HPDE6-E6E7 (cell line): ENCODE data around the gene ELOVL6.
"Not testable (repeated sequence)": the region's sequence is repeated elsewhere in the genome, so short reads cannot be mapped to it uniquely, and the experiment has no call there.

Source experiments
- DNase-seq: peaks from one replicate; pipeline ENCODE4 v3.0.0; 2011; ENCODE audit warnings: missing footprints; ENCODE audit errors: extremely low spot score

ELOVL6 gene

DNA sequence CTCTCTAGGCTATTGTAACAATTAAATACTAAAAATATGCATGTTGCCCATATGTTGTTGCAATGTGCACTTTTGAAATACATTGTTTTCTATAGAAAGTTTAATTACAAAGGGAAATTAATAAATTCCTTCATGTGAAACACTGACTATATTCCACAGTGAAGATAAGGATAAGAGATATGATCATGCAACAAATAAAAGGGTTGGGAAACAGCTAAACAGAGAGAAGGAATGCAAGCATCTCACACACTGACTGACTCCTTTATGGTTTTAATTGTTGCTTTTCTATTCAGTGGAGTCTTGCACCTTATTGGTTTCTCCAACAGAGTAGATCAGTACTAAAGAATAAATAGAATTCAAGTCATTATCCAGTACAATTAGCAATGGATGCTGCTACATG lies 37.8 kb downstream of the ELOVL6 start:
- no peak for DNase-seq

DNA sequence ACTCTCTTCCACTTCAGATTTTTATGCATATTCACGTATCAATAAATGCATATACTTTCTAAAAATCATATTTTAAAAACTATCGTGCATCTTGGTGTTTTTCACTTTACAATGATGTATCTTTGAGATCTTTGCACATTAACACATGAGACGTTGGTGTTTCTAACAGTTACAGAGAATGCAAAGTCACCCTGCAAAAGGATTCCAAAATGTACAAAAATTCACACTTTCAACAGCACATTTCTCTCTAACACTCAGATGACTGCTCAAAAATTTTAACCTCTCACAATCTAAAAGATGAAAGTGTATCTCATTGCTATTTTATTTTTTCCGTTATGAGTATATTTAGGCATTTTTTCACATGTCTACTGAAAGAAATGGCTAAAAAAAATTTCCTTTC lies 38.9 kb downstream of the ELOVL6 start:
- DNase-seq, result no peak

DNA sequence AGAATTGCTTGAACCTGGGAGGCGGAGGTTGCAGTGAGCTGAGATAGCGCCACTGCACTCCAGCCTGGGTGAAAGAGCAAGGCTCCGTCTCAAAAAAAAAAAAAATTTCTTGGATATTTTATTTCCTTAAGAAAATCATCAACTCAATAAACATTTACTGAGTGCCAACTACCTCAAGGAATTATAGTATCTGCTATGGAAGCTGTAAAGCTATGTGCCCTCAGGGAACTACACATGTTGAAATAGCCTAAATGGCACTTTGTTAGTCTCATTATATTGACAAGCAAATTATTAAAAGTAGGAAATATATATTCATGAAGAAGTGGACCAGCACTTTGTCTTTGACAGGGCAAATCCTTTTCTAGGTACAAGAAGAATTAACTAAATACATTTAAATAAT lies 40.8 kb downstream of the ELOVL6 start:
- DNase-seq, result no peak

DNA sequence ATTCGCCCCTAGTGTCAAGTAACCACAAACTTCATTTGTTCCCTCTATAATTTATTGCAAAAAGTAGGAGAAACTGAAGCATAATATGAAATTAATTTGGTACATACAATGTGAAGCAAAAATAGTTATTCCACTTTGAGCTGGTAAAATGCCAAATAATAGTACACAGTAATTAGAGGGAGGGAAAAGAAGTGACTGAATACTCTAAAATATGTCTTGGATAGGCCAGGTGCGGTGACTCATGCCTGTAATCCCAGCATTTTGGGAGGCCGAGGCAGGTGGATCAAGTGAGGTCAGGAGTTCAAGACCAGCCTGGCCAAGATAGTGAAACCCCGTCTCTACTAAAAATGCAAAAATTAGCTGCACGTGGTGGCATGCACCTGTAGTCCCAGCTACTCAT lies 41.2 kb downstream of the ELOVL6 start:
- DNase-seq, result not testable (repeated sequence)

DNA sequence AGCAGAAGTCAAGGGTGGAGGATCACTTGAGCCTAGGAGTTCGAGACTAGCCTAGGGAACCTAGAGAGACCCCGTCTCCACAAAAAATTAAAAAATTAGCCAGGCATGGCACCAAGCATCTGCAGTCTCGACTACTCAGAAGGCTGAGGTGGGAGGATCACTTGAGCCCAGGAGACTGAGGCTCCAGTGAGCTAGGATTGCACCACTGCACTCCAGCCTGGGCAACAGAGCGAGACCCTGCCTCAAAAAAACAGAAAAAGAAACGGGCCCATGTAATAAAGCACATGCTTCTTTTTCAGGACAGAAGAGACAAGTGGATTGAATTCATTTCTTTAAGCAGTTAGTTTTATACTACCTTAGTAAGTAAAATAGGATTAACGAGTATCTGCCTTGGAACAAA lies 42.0 kb downstream of the ELOVL6 start:
- no peak for DNase-seq

DNA sequence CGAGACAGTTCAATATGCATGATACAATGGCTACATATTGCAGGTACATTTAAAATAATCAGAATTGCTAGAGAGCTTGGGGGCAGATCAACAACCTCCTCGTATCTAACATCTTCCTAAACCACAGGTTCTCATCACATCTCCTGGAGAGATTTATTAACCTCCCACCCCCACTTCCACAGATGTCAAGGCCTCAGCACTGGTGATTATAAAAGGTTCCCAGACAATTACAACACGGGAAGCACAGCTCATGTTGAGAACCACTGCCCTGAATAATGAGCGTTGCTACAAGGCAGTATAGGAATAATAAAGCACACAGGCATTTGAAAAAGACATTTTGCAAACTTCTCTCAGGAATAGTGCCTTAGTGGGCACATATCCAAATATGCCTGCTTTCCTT lies 42.8 kb downstream of the ELOVL6 start:
- DNase-seq, result no peak

DNA sequence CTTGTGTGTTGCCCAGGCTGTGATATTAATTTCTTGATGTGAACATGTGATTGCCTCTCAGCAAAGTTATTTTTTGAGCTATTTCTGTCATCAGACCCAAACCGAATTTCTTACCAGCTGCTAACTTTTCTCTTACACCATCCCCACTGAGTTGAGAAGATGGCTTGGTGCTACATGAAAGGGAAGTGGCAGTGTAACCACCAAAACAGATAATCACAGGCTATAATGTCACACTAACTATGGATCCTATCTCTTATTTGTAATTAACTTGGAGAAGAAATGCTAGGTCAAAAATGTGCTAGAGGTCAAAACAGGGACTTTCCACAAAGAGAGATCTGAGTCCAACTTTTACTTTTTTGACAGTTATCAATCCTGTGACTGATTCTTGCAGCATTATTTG lies 43.8 kb downstream of the ELOVL6 start:
- DNase-seq, result no peak

DNA sequence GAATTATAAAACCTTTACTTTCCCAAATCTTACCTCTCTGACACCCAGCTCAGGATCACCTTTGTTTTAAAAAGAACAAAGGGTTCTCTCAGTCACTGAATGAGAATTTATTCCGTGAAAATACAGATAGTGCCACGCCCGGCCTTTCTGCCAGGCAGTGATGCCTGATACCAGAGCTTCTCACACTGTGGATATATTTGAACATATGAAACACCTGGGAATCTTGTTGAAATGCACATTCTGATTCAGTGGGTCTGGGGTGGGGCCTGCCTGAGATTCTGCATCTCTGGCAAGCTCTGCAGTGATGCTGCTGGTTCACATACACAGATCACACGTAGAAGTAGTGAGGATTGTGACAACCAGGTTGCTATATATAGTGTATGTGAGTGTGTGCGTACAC lies 46.0 kb downstream of the ELOVL6 start:
- no peak for DNase-seq

DNA sequence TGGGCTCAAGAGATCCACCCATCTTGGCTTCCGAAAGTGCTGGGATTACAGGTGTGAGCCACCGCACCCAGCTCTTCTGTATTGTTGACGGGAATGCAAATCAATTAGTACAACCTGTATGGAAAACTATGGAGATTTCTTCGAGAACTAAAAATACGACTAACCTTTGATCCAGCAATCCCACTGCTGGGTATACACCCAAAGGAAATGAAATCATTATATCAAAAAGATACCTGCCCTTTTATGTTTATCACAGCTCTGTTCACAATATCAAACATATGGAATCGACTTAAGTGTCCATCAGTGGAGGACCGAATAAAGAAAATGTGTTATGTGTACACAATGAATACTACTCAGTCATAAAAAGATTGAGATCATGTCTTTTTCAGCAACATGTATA lies 49.3 kb downstream of the ELOVL6 start:
- DNase-seq, result no peak

DNA sequence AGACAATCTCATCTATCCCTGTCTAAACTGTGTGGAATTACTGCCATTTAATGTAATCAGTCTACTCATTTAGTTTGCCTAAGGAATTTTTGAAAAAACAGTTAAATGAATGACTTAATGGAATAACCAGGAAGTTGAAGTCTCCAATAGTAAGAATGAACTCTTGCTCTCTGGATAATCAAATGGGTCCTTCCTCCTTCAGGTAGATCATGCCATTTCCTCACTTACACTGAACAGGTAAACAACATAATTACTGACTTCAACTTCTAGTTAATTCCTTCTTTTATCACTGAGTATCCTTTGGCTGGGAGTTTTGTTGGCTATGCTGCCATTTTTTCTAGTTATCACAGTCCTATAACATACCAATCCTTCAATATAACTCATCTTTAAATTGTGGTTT lies 56.0 kb downstream of the ELOVL6 start:
- no peak for DNase-seq

DNA sequence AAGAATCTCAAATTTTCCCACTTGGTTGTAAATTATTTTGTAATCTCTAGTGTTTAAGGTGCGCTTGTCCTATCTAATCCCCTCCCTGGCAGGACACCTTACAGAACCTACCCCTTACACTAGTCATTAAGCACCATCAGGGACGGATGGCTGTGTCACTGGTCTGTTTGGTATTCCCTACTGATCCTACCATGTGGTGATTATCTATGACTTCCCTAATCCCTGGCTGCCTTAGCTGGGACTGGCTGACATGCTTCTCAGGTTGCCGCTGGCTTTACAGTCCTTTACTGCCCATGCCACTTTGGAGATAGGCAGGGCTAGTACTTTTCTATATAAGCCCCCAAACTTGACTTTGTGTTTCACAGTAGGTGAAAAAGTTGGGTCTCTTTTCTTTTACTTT lies 58.6 kb downstream of the ELOVL6 start:
- no peak for DNase-seq

DNA sequence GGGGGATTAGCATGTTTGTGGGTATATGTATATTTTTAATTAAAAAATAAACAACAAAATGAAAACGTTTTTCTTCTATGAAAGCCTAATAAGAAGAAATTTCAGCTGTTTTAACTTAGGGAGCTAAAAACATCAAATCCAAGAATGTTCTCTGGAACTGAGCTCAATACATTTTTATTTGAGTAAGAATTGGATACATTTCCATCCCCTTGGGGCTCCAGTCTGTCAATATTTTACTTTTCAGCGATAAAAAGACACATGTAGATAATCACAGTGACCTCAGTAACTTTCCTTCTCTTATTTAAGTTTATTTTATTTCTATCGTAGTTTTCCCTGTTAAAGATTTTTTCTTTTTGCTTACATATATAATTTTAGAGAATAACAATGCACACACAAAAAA lies 59.3 kb downstream of the ELOVL6 start:
- DNase-seq, result no peak

DNA sequence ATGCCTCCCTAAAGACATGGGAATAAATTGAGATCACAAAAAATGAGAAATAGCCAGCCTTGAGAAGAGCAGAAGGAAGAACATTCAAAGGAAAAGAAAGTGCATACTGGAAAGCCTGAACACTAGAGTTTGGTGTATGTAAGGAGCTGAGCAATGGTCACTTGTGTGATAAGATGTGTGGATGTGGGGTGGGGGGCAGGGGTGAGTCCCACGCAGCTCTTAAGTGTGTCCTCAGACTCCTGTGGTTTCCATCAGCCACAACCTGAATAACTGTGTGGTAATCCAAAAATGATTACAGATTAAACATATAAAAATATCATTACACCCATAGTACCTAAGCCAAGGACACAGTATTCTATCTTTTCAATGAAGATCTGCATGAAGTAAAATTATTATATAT lies 59.9 kb downstream of the ELOVL6 start:
- DNase-seq, result no peak

DNA sequence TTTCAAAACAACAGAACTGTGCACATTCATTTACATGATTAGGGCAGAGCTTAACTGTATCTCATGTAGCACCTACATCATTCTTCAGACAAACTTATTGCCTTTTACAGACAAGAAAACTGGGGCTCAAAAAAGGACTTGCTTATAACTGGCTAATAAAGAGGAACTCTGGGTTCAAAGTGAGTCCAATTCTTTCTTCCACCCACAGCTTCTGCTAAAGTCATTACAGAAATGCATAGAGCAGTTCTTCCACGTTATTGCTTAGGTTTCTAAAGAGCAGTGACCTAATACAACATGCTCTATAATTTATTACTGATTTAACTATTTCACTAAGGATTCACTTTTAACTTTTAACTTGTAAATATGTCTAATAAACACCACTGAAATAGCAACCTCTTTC lies 60.6 kb downstream of the ELOVL6 start:
- no peak for DNase-seq

DNA sequence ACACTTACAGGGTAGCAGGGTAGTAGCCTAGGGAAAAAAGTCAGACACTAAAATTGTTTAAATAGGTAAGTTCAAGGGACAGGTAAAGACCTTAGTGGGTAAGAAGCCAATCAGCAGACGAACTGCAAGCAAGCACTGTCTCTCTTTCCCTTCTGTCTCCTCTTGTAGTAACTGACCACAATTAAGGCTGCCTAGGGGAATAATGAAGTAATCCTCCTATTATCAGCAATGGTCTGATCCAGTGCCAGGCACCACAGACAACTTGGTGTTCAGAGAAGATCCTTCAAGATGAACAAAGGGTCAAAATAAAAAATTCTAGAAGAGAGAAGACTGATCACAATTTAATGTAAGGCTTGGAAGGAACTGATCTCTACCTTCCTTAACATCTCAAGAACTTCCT lies 62.9 kb downstream of the ELOVL6 start:
- DNase-seq, result no peak

DNA sequence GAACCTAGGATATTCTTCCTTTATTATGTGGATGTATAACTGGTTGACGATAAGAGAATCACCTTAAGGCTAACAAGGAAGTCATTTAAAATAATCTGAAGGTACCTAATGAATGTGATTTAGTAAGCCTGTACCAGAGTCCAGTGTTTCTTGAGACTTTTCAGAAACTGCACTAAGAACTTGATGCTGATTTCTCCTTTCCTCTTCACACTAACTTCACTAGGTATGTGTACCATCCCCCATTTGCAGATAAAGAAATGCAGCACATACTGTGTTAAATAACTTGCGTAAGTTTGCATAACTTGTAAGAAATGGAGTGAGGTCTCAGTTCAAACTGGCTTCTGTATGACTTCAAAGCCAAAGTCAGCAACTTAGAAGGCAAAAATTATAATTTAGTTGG lies 63.3 kb downstream of the ELOVL6 start:
- no peak for DNase-seq

DNA sequence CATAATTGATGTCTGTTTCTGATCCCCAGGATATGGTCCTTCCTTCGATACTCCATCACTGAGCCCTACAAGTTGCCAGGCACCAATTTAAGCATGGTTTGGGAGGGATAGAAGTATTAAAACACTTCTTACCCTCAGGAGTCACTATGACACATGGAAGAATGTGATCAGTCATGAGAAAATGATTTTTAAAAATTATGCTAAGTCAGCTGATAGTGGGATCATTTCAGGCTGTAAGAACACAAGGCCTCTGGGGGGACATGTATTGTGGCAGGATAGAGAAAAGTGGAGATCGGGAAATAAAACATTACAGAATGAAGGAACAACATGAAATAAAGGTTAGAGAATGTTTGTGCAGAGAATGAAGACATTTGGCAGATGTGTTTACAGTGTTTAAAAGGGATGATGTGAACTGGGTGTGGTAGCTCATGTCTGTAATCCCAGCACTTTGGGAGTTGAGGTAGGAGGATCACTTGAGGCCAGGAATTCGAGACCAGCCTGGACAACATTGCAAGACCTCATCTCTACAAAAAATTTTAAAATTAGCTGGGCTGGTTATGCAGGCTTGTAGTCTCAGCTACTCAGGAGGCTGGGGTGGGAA lies 64.0 kb downstream of the ELOVL6 start:
- DNase-seq, result no peak

DNA sequence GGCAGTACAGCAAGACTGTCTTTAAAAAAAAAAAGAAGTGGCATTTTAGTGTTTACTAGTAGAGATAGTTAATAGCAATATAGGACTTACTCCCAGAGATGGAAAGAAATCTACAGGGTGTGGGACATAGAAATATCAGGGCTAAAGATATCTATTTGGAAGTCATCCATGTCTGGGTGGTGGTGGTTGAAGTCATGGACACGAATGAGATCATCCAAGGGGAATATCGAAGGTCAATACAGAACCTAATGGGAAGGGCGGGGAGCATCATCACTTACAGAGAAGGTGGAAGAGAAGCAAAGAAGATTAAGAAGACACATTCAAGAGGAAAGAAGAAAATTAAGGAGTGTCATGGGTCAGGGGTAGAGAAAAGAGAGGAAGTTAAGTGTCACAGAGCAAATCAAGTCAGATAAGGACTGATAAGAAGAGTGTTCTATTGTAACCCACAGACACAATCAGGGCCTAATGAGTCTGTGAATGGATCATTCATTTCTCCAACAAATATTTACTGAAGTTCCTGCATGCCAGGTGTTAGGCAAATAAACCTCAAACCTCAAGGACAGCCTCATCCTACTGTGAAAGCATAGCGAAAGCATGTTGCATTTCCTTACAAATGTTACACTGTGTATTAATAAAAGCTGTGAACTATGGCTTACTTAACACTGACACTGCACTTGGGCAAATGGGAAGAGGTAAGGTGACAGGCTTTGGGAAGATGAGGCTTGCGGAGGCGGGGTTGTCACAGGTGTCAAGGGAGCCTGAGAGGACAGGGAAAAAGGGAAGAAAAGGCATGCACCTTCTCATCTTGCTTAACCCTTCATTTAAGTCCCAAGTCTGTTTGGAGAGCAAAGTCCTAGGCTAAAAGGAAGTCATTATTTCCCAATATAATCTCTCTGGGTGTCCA lies 65.3 kb downstream of the ELOVL6 start:
- no peak for DNase-seq

DNA sequence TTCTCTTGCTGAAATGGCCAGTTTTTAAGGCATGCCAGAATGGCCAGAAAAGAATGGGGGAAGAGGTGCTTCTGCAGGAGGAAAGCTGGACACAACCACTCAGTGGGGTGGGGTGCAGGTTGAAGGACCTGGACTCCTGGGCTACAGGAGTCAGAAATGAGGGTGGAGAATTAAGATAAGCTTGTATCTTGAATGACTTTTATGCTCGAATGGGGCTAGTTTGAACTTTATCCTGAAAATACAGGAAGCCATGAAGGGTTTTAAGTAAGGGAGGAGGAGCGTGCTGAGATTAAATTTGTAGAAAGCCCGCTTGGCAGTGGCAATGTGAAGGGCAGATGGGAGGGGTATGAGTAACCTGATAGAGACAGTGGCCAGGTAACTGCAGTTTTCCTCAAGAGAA lies 66.5 kb downstream of the ELOVL6 start:
- no peak for DNase-seq

DNA sequence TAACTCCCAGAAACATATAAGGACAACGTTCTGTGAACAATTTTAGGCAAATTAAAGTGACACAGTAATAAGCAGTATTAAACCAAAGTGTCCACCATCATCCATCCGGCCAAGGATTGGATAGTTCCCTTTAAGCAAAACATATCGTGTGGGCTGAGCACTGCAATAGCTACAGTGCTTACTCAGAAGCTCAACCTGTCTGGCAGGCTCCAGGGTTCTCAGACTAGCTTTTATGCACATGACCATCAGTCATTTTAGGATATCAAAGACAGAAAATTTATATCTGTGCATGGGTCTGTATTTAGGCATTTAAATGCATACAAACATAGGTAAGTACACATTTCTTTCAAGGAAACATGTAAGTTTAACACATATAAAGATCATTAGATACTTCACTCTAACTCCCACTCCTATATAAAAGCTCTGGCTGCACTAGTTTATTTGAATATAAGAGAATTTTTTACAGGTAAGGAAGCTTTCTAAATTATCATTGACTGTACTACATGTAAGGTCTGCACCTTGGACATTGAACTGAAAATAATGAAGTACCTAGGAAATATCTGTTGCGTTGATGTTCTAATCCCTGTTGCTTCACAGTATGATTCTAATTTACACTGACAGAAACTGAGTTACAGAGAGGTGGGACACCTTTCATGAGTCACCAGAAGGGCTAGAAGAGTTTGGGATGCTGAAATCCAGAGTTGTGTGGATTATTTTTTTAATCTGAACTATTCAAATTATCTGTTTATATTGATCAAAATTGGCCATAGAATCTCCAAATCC lies 67.6 kb downstream of the ELOVL6 start:
- DNase-seq, result peak; percentile 35

DNA sequence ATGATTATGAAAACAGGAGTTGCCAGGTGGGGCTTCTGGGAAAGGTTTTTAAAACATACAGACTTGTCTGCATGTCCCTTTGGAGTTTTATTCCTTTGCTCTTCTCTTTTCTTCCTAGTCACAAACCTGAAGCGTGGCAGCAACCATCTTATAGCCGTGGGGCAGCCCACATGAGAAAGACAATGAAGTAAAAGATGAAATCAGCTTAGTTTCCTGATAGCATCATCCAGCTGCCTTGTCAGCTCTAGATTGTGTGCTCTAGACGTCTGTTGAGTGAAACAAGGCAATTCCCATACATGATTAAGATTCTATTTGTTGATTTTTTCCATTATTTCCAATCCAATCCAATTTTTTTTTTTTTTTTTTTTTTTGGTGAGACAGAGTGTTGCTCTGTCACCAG lies 68.9 kb downstream of the ELOVL6 start:
- DNase-seq, result no peak

DNA sequence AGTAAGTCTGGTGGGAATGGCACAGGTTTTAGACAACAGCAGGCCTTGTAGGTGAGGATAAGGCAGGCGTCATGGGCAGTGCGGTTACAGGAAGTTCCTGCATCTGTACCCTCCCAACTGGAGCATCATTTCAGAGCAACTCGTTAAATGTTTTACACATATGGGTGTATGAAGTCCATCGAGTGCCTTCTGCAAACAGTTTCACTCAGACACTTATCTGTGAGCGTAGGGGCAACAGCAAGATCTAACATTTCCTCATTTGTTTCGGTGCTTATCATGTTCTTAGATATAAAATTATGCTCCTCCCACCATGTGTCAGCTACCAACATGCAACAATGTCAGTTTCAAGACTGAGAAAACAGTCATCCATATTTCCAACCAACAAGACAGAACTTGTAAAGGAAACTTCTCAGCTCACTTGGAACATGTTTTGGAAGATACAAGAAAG lies 69.9 kb downstream of the ELOVL6 start:
- DNase-seq, result peak; percentile 54

DNA sequence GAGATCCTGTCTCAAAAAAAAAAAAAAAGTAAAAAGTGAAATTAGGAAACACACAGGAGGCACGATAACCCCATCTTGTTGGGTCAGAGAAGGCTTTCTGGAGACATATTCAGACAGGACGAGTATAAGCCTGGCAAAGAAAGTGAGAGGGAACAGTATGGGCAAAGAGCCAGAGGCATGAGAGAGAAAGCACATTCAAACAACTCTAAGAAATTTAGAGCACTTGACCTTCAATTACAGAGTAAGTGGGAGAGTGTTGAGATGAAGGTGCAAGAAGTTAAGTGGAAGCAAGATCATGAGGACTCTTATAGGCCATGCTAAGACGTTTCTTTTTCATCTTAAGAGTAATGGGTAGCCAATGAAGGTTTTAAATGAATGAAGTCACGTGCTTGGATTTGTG lies 70.4 kb downstream of the ELOVL6 start:
- no peak for DNase-seq
